Measurements from ENCODE around the gene LIMS1.

LIMS1 gene

GRCh38 chr2:108587621-108588020 lies 53.4 kb downstream of the LIMS1 start:
- no peak for DNase-seq (ENCODE audit: low read depth)
- H3K4me3 ChIP-seq (ENCODE audit: low read depth, low read length): no peak overlapping the region
- no peak for TF ChIP-seq CTCF (IDR thresholded peaks at IDR 0.05; ENCODE audit: control insufficient read depth, extremely low read depth, insufficient read depth)

GRCh38 chr2:108588070-108588668 lies 53.9 kb downstream of the LIMS1 start:
- TF ChIP-seq CTCF (IDR thresholded peaks at IDR 0.05; ENCODE audit: control insufficient read depth, extremely low read depth, insufficient read depth): no peak
- H3K4me3 ChIP-seq (ENCODE audit: low read depth, low read length): no peak overlapping the region
- DNase-seq (ENCODE audit: low read depth): no peak

GRCh38 chr2:108589372-108589771 lies 55.1 kb downstream of the LIMS1 start:
- TF ChIP-seq CTCF (IDR thresholded peaks at IDR 0.05; ENCODE audit: control insufficient read depth, extremely low read depth, insufficient read depth): no peak
- no peak overlapping the region for H3K4me3 ChIP-seq (ENCODE audit: low read depth, low read length)

GRCh38 chr2:108589781-108590180 lies 55.5 kb downstream of the LIMS1 start:
- TF ChIP-seq CTCF (IDR thresholded peaks at IDR 0.05; ENCODE audit: control insufficient read depth, extremely low read depth, insufficient read depth): no peak
- no peak overlapping the region for H3K4me3 ChIP-seq (ENCODE audit: low read depth, low read length)
- no peak for DNase-seq (ENCODE audit: low read depth)

More at GRCh38 chr2:108589372-108589771, 55.1 kb downstream of the LIMS1 start:
- no peak for DNase-seq (ENCODE audit: low read depth)

GRCh38 chr2:108591163-108591562 lies 56.9 kb downstream of the LIMS1 start:
- no peak for TF ChIP-seq CTCF (IDR thresholded peaks at IDR 0.05; ENCODE audit: control insufficient read depth, extremely low read depth, insufficient read depth)
- no peak for DNase-seq (ENCODE audit: low read depth)
- H3K4me3 ChIP-seq (ENCODE audit: low read depth, low read length): no peak overlapping the region

- TF ChIP-seq CTCF (IDR thresholded peaks at IDR 0.05; ENCODE audit: control insufficient read depth, extremely low read depth, insufficient read depth): no peak
- no peak for DNase-seq (ENCODE audit: low read depth)
- H3K4me3 ChIP-seq (ENCODE audit: low read depth, low read length): no peak overlapping the region
These were observed 59.4 kb downstream of the LIMS1 start for GRCh38 chr2:108593547-108594098.
